ENCODE results near the gene SAP30.
A peak's percentile ranks its signal among the peaks of the same experiment; 100 is the strongest.

The SAP30 gene

GRCh38 chr4:173404296-173404865 lies 33.6 kb downstream of the SAP30 start:
- H3K4me1 ChIP-seq (ENCODE audit: low read length): peaks cover 12% of the 10 kb centered on the region
- H3K36me3 ChIP-seq (replicated peaks; ENCODE audit: low read depth, low read length): no peaks in the 10 kb centered on the region
- TF ChIP-seq, protein P1, sequence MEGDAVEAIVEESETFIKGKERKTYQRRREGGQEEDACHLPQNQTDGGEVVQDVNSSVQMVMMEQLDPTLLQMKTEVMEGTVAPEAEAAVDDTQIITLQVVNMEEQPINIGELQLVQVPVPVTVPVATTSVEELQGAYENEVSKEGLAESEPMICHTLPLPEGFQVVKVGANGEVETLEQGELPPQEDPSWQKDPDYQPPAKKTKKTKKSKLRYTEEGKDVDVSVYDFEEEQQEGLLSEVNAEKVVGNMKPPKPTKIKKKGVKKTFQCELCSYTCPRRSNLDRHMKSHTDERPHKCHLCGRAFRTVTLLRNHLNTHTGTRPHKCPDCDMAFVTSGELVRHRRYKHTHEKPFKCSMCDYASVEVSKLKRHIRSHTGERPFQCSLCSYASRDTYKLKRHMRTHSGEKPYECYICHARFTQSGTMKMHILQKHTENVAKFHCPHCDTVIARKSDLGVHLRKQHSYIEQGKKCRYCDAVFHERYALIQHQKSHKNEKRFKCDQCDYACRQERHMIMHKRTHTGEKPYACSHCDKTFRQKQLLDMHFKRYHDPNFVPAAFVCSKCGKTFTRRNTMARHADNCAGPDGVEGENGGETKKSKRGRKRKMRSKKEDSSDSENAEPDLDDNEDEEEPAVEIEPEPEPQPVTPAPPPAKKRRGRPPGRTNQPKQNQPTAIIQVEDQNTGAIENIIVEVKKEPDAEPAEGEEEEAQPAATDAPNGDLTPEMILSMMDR (IDR thresholded peaks at IDR 0.05; ENCODE audit: low read depth, low read length): no peak
- no peak for TF ChIP-seq EZH2phosphoT487 (IDR thresholded peaks at IDR 0.05; ENCODE audit: low read depth)
- H3K27ac ChIP-seq (ENCODE audit: low read length): no peak overlapping the region
- H3K9ac ChIP-seq (ENCODE audit: low read length): no peak overlapping the region
- H3K79me2 ChIP-seq (ENCODE audit: low read length): no peaks in the 10 kb centered on the region
- H4K20me1 ChIP-seq (ENCODE audit: insufficient read depth, low read length): no peaks in the 10 kb centered on the region
- no peaks in the 10 kb centered on the region for H3K27me3 ChIP-seq (ENCODE audit: low read depth, low read length)
- H2AFZ ChIP-seq (ENCODE audit: low read depth, low read length): no peak overlapping the region
- H3K9me3 ChIP-seq (ENCODE audit: insufficient read depth, low read length): no peaks in the 10 kb centered on the region
- H3K4me3 ChIP-seq (ENCODE audit: low read length): no peak overlapping the region
- H3K4me2 ChIP-seq (ENCODE audit: low read length): no peak overlapping the region

DNA sequence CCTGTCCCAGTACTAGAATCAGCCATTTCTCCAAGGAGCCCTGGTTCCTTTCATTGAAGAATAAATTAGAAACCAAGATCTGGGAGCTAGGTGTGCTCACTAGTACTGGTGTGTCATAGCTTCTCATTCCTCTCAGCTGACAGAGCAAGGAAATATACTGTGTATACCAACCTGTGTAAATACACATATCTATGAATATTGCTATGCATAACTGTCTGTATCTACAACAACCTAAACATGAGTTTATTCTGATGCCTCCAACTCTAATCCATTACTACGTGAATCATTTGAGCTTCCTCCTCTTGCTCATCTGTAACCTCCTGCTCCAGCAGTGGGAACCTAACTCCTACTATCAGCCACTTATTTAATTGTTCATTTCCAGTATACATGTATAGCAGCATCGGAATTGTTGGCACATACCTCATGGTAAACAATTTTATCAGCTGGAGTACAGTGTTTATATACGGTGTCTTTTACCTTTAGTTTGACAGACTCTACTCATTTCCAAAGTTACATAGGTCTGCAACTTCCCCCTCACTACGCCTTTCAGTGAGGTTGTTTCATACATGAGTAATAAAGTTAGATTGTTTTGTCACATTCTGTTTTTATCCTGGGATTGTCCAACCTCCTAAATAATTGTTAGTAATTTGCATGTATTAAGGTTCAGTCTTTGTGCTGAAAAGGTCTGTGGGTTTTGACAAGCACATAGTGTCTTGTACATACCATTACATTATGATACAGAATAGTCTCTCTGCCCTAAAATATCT lies 35.3 kb downstream of the SAP30 start:
- Histone ChIP-seq H3K9ac (ENCODE audit: low read length) (no peak overlapping the region), H3K9me3 (ENCODE audit: insufficient read depth, low read length) (no peaks in the 10 kb centered on the region), H3K79me2 (ENCODE audit: low read length) (no peaks in the 10 kb centered on the region), H3K4me2 (ENCODE audit: low read length) (peak overlapping the region; percentile 52), H3K36me3 (replicated peaks; ENCODE audit: low read depth, low read length) (no peaks in the 10 kb centered on the region), H4K20me1 (ENCODE audit: insufficient read depth, low read length) (no peaks in the 10 kb centered on the region), H2AFZ (ENCODE audit: low read depth, low read length) (no peak overlapping the region), H3K27ac (ENCODE audit: low read length) (no peak overlapping the region), H3K4me3 (ENCODE audit: low read length) (peak overlapping the region; percentile 2; the same call in 1 of the 2 replicates), H3K27me3 (ENCODE audit: low read depth, low read length) (no peaks in the 10 kb centered on the region), H3K4me1 (ENCODE audit: low read length) (peaks cover 12% of the 10 kb centered on the region)
- TF ChIP-seq EZH2phosphoT487 (IDR thresholded peaks at IDR 0.05; ENCODE audit: low read depth): no peak

GRCh38 chr4:173410079-173410478 lies 39.3 kb downstream of the SAP30 start:
- Histone ChIP-seq H3K4me1 (ENCODE audit: low read length) (peaks cover 12% of the 10 kb centered on the region), H3K79me2 (ENCODE audit: low read length) (no peaks in the 10 kb centered on the region), H3K9ac (ENCODE audit: low read length) (no peak overlapping the region), H3K27ac (ENCODE audit: low read length) (no peak overlapping the region), H3K27me3 (ENCODE audit: low read depth, low read length) (no peaks in the 10 kb centered on the region), H3K4me3 (ENCODE audit: low read length) (no peak overlapping the region), H2AFZ (ENCODE audit: low read depth, low read length) (no peak overlapping the region), H3K4me2 (ENCODE audit: low read length) (no peak overlapping the region), H4K20me1 (ENCODE audit: insufficient read depth, low read length) (no peaks in the 10 kb centered on the region), H3K36me3 (replicated peaks; ENCODE audit: low read depth, low read length) (no peaks in the 10 kb centered on the region), H3K9me3 (ENCODE audit: insufficient read depth, low read length) (no peaks in the 10 kb centered on the region)
- no peak for TF ChIP-seq EZH2phosphoT487 (IDR thresholded peaks at IDR 0.05; ENCODE audit: low read depth)
- TF ChIP-seq, protein P1 (IDR thresholded peaks at IDR 0.05; ENCODE audit: low read depth, low read length): no peak

DNA sequence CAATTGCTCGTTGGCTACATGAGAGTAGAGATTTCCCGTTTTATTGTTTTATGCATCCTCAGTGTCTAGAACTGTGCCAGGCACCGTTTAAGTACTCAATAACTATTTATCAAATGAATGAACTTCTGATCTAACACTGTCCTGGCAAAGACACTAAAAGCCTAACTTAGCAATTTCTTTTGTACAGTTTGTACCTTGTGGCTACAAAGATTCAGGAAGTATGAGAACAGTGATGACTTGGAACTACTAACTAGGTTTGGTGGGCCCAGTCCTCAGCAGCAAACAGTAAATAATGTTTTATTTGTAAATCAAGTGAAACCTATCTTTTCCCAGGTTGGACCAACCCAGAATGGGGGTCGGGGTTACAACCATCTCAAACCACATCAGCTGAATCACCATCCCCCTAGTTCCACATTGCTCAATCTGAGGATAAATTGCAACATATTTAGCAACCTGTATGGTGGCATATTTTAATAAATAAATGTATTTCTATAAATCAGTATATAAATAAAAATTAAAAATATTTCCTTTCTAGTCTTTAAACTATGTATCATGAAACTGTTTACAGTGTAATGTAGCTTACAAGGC lies 40.4 kb downstream of the SAP30 start:
- H3K79me2 ChIP-seq (ENCODE audit: low read length): no peaks in the 10 kb centered on the region
- no peaks in the 10 kb centered on the region for H3K9me3 ChIP-seq (ENCODE audit: insufficient read depth, low read length)
- H3K36me3 ChIP-seq (replicated peaks; ENCODE audit: low read depth, low read length): no peaks in the 10 kb centered on the region
- TF ChIP-seq, protein P1 (IDR thresholded peaks at IDR 0.05; ENCODE audit: low read depth, low read length): no peak
- no peak for TF ChIP-seq EZH2phosphoT487 (IDR thresholded peaks at IDR 0.05; ENCODE audit: low read depth)
- H3K27me3 ChIP-seq (ENCODE audit: low read depth, low read length): no peaks in the 10 kb centered on the region
- H2AFZ ChIP-seq (ENCODE audit: low read depth, low read length): no peak overlapping the region
- H3K4me2 ChIP-seq (ENCODE audit: low read length): no peak overlapping the region
- no peak overlapping the region for H3K4me3 ChIP-seq (ENCODE audit: low read length)
- no peak overlapping the region for H3K9ac ChIP-seq (ENCODE audit: low read length)
- H4K20me1 ChIP-seq (ENCODE audit: insufficient read depth, low read length): no peaks in the 10 kb centered on the region
- H3K4me1 ChIP-seq (ENCODE audit: low read length): peaks cover 5% of the 10 kb centered on the region
- H3K27ac ChIP-seq (ENCODE audit: low read length): no peak overlapping the region

Measured in OCI-LY3 (cell line).